Esophagus squamous epithelium (tissue), 4 donors: ENCODE measurements around the gene CUBN.

Source experiments
- POLR2A ChIP-seq, 4 donors: fragments of 450-650 bp; IDR thresholded peaks; one replicate each; pipeline ENCODE4 v1.6.1; 2017; ENCODE audit warnings: antibody characterized with exemption in 4 of 4, mild to moderate bottlenecking in 4 of 4, moderate library complexity in 3 of 4
- TF ChIP-seq, protein P1 (sequence below), 6 experiments: fragments of 450-650 bp in 4 of 6; fragments of 200-600 bp in 2 of 6; sonication (generic) in 2 of 6; IDR thresholded peaks; one replicate each; pipeline ENCODE4 v1.5.1; 2016 to 2019; ENCODE audit warnings: antibody characterized with exemption in 6 of 6, mild to moderate bottlenecking in 4 of 6, moderate library complexity in 4 of 6

GRCh38 chr10:17088118-17088806, 41.3 kb downstream of the CUBN start:
- TF ChIP-seq POLR2A (IDR thresholded peaks at IDR 0.05) = no peak
- TF ChIP-seq, protein P1, sequence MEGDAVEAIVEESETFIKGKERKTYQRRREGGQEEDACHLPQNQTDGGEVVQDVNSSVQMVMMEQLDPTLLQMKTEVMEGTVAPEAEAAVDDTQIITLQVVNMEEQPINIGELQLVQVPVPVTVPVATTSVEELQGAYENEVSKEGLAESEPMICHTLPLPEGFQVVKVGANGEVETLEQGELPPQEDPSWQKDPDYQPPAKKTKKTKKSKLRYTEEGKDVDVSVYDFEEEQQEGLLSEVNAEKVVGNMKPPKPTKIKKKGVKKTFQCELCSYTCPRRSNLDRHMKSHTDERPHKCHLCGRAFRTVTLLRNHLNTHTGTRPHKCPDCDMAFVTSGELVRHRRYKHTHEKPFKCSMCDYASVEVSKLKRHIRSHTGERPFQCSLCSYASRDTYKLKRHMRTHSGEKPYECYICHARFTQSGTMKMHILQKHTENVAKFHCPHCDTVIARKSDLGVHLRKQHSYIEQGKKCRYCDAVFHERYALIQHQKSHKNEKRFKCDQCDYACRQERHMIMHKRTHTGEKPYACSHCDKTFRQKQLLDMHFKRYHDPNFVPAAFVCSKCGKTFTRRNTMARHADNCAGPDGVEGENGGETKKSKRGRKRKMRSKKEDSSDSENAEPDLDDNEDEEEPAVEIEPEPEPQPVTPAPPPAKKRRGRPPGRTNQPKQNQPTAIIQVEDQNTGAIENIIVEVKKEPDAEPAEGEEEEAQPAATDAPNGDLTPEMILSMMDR (IDR thresholded peaks at IDR 0.05) = no peak
